ENCODE results near the gene ZNHIT6. TPM values are rescaled to one million over a fixed set of nuclear protein-coding genes. Genes with fewer than 3 reads are reported as not detected.
A peak's percentile ranks its signal among the peaks of the same experiment; 100 is the strongest.
"Not testable (repeated sequence)": the region's sequence is repeated elsewhere in the genome, so short reads cannot be mapped to it uniquely, and the experiment has no call there.

Gene ZNHIT6, protein sequence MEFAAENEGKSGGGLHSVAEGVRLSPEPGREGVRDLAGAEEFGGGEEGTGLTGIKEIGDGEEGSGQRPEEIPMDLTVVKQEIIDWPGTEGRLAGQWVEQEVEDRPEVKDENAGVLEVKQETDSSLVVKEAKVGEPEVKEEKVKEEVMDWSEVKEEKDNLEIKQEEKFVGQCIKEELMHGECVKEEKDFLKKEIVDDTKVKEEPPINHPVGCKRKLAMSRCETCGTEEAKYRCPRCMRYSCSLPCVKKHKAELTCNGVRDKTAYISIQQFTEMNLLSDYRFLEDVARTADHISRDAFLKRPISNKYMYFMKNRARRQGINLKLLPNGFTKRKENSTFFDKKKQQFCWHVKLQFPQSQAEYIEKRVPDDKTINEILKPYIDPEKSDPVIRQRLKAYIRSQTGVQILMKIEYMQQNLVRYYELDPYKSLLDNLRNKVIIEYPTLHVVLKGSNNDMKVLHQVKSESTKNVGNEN
- 10 to 100 TPM; 16.7 to 17.9 TPM for total RNA-seq

DNA sequence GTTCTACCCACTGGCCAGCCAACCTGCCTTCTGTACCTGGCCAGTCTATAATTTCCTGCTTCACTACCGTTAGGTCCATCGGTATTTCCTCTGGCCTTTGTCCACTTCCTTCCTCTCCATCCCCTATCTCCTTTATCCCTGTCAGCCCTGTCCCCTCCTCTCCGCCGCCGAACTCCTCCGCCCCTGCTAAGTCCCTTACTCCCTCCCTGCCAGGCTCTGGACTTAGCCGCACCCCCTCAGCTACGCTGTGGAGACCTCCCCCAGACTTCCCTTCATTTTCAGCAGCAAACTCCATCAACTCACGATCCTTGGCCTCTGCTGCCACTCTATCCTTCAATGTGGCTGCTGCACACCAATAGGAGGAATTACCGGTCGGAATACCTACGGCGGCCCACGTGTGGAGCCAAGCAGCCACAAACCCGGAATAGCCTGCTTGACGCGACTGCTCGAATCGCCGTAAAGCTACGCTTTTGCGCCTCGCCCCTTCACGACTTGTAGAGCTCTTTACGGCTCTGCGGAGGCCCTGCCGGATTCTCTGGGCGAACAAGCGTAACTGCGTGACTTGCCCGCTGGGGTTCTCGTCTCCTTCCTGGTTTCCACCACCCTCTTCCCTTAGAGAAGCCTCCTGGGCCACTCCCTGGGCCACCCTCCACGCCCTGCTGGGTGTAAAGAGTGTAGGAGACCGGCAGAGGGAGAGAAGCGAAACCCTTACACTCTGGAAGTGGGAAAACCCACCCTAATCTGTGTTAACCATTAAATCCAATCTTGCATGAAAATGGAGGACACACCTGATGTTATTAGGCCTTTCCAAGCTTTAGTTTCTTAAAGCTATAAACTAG lies at the start of gene ZNHIT6:
Gene ZNHIT6 (minus strand): TSS at position 444 of the 839 bp plus-strand sequence. CDS start 149 bp downstream, at position 295.
- H3K27ac Mint-ChIP-seq, result no peak within 1 kb of the TSS
- ATAC-seq (peak; percentile 92), DNase-seq (peak; percentile 92)
- H3K4me1 Mint-ChIP-seq (ENCODE audit: low read depth), result peaks cover 22% of the 10 kb centered on the region
- peaks cover 24% of the 10 kb centered on the region for H3K36me3 Mint-ChIP-seq (ENCODE audit: low read depth)
- CTCF ChIA-PET, result interaction anchor here (0.7 to 1.5 kb wide), 9 partner anchors 9 to 453 kb away, joined by 3 to 8 read pairs (median 4); no protein-coding TSS in a partner anchor
- H3K4me3 Mint-ChIP-seq, result no peak within 1 kb of the TSS
- H3K9me3 Mint-ChIP-seq (ENCODE audit: insufficient read depth), result peaks cover 8% of the 10 kb centered on the region
- POLR2A ChIA-PET, result interaction anchor here (0.6 to 1.0 kb wide), 4 partner anchors 10 to 410 kb away, joined by 3 to 5 read pairs (median 4); no protein-coding TSS in a partner anchor
- no peaks in the 10 kb centered on the region for H3K27me3 Mint-ChIP-seq (ENCODE audit: low read depth)

DNA sequence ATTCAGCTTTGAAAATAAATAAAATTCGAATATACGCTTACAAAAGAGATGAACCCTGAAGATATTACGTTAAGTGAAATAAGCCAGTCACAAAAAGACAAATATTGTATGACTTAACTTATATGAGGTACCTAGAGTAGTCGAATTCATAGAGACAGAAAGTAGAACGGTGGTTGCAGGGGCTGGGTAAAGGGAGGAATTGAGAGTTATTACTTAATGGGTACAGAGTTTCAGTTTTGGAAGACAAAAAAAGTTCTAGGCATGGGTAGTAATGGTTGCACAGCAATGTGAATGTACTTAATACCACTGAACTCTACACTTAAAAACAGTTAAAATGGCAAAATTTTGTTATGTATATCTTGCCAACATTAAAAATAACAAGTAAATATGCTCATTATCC lies 48.6 kb upstream of the ZNHIT6 start:
- no peak for ATAC-seq
- Mint-ChIP-seq H3K4me3 (no peak overlapping the region), H3K4me1 (ENCODE audit: low read depth) (no peaks in the 10 kb centered on the region), H3K9me3 (ENCODE audit: insufficient read depth) (no peaks in the 10 kb centered on the region), H3K27me3 (ENCODE audit: low read depth) (no peaks in the 10 kb centered on the region), H3K36me3 (ENCODE audit: low read depth) (no peaks in the 10 kb centered on the region), H3K27ac (no peak overlapping the region)
- CTCF ChIA-PET, result no interaction called here
- no peak for DNase-seq
- POLR2A ChIA-PET, result no interaction called here

DNA sequence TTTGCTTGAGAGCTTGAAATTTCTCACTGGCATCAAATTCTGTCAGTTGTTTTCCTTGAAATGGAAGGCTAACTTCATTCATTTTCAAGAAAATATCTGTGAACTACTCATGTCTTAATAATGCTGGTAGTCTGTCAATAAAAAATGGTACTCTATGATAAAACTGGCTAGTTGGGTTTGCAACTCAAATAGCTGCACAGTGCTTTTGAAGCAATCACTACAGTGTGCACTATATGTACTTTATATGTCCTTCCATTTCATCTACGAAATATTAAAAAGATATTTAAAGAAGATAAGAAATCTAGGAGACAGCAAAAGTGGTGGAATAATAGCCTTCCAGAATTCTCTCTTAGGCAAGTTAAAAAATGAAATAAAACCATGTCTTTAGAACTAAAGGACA lies 39.9 kb upstream of the ZNHIT6 start:
- Mint-ChIP-seq H3K4me1 (ENCODE audit: low read depth) (no peaks in the 10 kb centered on the region), H3K4me3 (no peak overlapping the region), H3K27ac (no peak overlapping the region), H3K27me3 (ENCODE audit: low read depth) (no peaks in the 10 kb centered on the region), H3K9me3 (ENCODE audit: insufficient read depth) (no peaks in the 10 kb centered on the region), H3K36me3 (ENCODE audit: low read depth) (no peaks in the 10 kb centered on the region)
- ATAC-seq (no peak), DNase-seq (no peak)
- ChIA-PET CTCF (no interaction called here), POLR2A (no interaction called here)

DNA sequence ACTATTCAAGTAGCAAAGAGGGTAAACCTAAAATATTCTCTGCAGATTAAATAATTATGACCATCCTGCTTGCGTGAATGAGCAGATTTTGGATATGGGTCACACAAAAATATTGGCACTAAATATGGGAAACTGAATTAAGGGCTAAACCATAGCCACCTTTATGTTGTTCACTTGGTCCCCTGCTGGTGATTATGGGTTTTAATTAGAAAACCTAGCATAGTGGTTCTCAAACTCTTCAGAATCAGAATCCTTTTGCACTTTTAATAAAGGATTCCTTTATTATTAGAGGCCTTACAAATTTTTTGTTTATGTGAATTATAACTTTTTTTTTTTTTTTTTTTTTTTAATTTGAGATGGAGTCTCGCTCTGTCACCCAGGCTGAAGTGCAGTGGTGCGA lies 38.5 kb upstream of the ZNHIT6 start:
- POLR2A ChIA-PET, result no interaction called here
- no peaks in the 10 kb centered on the region for H3K4me1 Mint-ChIP-seq (ENCODE audit: low read depth)
- H3K4me3 Mint-ChIP-seq, result no peak overlapping the region
- DNase-seq, result no peak
- H3K36me3 Mint-ChIP-seq (ENCODE audit: low read depth), result no peaks in the 10 kb centered on the region
- no peaks in the 10 kb centered on the region for H3K9me3 Mint-ChIP-seq (ENCODE audit: insufficient read depth)
- no peak for ATAC-seq
- H3K27ac Mint-ChIP-seq, result no peak overlapping the region
- no peaks in the 10 kb centered on the region for H3K27me3 Mint-ChIP-seq (ENCODE audit: low read depth)
- CTCF ChIA-PET, result no interaction called here

DNA sequence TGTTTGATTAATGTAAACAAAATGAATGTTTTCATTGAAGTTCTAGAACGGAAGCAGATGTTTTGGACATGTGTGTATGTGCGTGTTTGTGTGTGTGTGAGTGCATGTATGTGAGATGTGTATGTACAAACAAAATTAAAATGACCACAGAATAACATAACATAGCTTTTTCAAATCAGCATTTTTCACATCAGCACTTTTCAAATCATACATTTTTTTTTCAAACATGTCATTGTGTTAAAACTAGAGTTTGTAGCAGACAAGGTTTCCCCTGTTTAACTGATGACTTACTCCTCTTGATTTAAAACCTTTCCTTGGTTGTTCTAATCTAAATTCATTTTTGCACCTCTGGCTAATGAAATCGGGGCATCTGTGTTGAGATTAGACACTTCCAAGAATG lies 35.6 kb upstream of the ZNHIT6 start:
- POLR2A ChIA-PET, result no interaction called here
- CTCF ChIA-PET, result no interaction called here
- Mint-ChIP-seq H3K4me3 (no peak overlapping the region), H3K4me1 (ENCODE audit: low read depth) (no peaks in the 10 kb centered on the region), H3K27ac (no peak overlapping the region), H3K9me3 (ENCODE audit: insufficient read depth) (no peaks in the 10 kb centered on the region), H3K36me3 (ENCODE audit: low read depth) (no peaks in the 10 kb centered on the region), H3K27me3 (ENCODE audit: low read depth) (peaks cover 3% of the 10 kb centered on the region)
- no peak for DNase-seq
- no peak for ATAC-seq

DNA sequence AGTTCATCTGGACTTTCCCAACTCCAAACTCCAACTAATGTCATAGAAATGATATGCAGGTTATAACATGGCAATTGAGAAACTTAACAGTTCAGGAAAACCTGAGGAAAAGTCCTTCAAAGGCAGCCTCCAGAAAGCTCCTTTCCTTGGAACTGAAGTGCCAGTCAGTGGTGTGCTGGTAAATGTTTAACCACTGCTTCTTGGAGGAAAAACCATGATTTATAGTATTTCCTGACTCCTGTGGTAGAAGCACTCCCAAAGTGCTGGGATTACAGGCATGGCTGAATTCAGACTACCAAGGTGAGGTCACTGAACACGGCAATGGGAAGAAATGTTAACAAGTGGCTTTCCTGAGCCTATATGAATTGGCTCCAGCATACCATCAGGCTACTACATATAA lies 26.7 kb upstream of the ZNHIT6 start:
- CTCF ChIA-PET, result no interaction called here
- Mint-ChIP-seq H3K27me3 (ENCODE audit: low read depth) (peaks cover 5% of the 10 kb centered on the region), H3K9me3 (ENCODE audit: insufficient read depth) (no peaks in the 10 kb centered on the region), H3K4me1 (ENCODE audit: low read depth) (no peaks in the 10 kb centered on the region), H3K36me3 (ENCODE audit: low read depth) (no peaks in the 10 kb centered on the region), H3K27ac (no peak overlapping the region), H3K4me3 (no peak overlapping the region)
- no peak for DNase-seq
- no peak for ATAC-seq
- POLR2A ChIA-PET, result no interaction called here

DNA sequence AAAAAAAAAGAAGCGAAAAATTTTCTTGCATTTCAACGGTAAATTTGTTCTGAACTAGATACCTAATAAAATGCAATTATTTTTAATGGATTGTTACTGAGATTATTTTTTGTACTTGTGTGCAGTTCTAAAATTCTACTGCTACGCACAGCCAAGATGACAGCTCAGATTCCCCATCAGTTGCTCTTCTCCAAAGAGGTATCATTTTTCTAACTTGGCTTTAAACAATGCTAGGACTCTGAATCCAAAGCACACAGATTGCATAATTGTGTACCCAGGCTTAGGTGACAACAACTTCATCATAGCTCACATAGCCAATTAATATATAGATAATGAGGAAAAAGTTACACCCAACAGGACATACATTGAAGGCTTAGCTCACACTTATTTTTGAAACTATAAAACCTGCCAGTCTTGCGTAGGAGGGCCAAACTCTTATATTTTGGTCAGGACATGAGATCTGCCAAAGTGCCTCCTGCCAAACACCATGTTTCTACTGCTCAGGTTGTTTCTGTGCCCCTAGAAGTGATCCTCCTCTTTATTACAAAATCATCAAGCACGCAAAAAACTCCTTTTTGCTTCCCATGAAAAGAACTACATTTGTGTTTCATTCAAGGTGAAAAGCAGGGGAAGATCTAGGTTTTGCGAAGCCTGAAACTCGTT lies 10.6 kb upstream of the ZNHIT6 start:
- peaks cover 5% of the 10 kb centered on the region for H3K4me1 Mint-ChIP-seq (ENCODE audit: low read depth)
- H3K27ac Mint-ChIP-seq, result no peak overlapping the region
- DNase-seq (no peak), ATAC-seq (no peak)
- no peaks in the 10 kb centered on the region for H3K27me3 Mint-ChIP-seq (ENCODE audit: low read depth)
- no peaks in the 10 kb centered on the region for H3K36me3 Mint-ChIP-seq (ENCODE audit: low read depth)
- ChIA-PET CTCF (no interaction called here), POLR2A (no interaction called here)
- no peak overlapping the region for H3K4me3 Mint-ChIP-seq
- peaks cover 9% of the 10 kb centered on the region for H3K9me3 Mint-ChIP-seq (ENCODE audit: insufficient read depth)

DNA sequence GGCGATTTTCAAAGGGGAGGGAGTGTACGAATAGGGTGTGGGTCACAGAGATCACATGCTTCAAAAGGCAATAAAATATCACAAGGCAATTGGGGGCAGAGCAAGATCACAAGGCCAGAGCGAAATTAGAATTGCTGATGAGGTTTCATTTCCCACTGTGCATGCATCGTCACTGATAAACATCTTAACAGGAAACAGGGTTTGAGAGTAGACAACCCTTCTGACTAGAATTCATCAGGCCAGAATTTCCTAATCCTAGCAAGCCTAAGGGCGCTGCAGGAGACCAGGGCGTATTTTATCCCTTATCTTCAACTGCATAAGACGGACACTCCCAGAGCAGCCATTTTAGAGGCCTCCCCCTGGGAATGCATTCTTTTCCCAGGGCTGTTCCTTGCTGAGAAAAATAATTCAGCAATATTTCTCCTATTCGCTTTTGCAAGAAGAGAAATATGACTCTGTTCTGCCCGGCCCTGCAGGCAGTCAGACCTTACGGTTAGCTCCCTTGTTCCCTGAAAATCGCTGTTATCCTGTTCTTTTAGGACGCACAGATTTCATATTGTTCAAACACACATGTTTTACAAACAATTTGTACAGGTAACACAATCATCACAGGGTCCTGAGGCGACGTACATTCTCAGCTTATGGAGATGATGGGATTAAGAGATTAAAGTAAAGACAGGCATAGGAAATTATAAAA lies 6.3 kb upstream of the ZNHIT6 start:
- H3K27ac Mint-ChIP-seq; DNase-seq; H3K27me3 Mint-ChIP-seq (ENCODE audit: low read depth); ATAC-seq; CTCF ChIA-PET; H3K4me3 Mint-ChIP-seq; POLR2A ChIA-PET; H3K4me1 Mint-ChIP-seq (ENCODE audit: low read depth); H3K36me3 Mint-ChIP-seq (ENCODE audit: low read depth): not testable (repeated sequence)
- H3K9me3 Mint-ChIP-seq (ENCODE audit: insufficient read depth), result peaks cover 13% of the 10 kb centered on the region

DNA sequence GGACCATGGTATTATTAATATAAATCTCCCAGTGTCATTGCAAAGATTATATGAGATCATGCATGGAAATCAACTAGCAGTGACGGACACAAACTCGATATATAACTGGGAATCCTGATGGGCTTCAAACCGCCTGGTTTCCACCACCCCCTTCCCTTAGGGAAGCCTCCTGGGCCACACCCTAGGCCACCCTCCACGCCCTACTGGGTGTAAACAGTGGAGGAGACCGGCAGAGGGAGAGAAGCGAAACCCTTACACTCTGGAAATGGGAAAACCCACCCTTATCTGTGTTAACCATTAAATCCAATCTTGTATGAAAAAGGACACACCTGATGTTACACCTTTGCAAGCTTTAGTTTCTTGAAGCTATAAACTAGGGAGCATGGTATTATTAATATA lies 595 bp upstream of the ZNHIT6 start:
- Mint-ChIP-seq H3K27ac (no peak overlapping the region), H3K4me1 (ENCODE audit: low read depth) (peaks cover 16% of the 10 kb centered on the region), H3K4me3 (no peak overlapping the region), H3K27me3 (ENCODE audit: low read depth) (no peaks in the 10 kb centered on the region), H3K36me3 (ENCODE audit: low read depth) (peaks cover 19% of the 10 kb centered on the region), H3K9me3 (ENCODE audit: insufficient read depth) (peaks cover 8% of the 10 kb centered on the region)
- DNase-seq, result no peak
- ChIA-PET POLR2A (interaction anchor here (0.6 to 1.0 kb wide), 4 partner anchors 11 to 411 kb away, joined by 3 to 5 read pairs (median 4); no protein-coding TSS in a partner anchor), CTCF (interaction anchor here (1.0 to 1.5 kb wide), 8 partner anchors 9 to 454 kb away, joined by 3 to 8 read pairs (median 4); no protein-coding TSS in a partner anchor)
- ATAC-seq, result no peak

DNA sequence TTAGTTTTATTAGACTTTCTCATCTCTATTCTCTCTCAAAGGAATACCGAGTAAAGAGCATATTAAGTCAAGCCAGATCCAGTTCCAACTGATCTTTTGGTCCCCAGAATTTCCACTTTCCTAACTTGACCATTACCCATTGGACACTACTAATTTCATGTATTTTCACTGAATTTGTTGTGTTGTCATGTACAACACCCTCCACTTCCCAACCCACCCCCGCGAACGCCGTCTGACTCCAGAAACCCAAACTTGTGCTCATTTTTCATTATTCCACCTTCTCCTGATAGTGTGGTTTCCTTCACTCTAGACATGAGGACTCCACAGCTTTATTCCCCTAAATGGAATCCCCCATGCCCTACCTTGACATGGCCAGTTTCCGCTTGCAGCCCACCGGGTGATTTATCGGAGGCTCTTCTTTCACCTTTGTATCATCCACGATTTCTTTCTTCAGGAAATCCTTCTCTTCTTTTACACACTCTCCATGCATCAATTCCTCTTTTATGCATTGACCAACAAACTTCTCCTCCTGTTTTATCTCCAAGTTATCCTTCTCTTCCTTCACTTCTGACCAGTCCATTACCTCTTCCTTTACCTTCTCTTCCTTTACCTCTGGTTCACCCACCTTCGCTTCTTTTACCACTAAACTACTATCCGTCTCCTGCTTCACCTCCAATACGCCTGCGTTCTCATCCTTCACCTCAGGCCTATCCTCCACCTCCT lies 805 bp downstream of the ZNHIT6 start:
- no peak overlapping the region for H3K4me3 Mint-ChIP-seq
- H3K9me3 Mint-ChIP-seq (ENCODE audit: insufficient read depth), result peaks cover 8% of the 10 kb centered on the region
- CTCF ChIA-PET, result interaction anchor here (1.0 to 1.2 kb wide), 2 partner anchors 15 to 311 kb away, joined by 3 to 4 read pairs; no protein-coding TSS in a partner anchor
- H3K27me3 Mint-ChIP-seq (ENCODE audit: low read depth), result no peaks in the 10 kb centered on the region
- H3K27ac Mint-ChIP-seq, result no peak overlapping the region
- ATAC-seq (no peak), DNase-seq (no peak)
- H3K36me3 Mint-ChIP-seq (ENCODE audit: low read depth), result peaks cover 27% of the 10 kb centered on the region
- POLR2A ChIA-PET, result no interaction called here
- H3K4me1 Mint-ChIP-seq (ENCODE audit: low read depth), result peaks cover 24% of the 10 kb centered on the region

DNA sequence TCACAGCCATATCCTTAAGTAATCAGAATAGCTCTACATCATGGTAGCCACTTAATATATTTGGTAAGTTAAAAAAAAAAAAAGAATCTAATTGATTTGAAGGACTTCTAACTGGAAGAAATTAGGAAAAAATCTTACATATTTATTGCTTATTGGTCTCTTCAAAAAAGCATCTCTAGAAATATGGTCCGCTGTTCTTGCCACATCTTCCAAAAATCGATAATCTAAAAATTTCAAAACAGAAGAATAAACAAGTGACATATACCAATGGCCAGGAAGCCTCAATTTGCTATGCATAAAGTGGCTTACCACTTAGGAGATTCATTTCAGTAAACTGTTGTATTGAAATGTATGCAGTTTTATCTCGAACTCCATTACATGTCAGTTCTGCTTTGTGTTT lies 2.3 kb downstream of the ZNHIT6 start:
- peaks cover 36% of the 10 kb centered on the region for H3K36me3 Mint-ChIP-seq (ENCODE audit: low read depth)
- H3K9me3 Mint-ChIP-seq (ENCODE audit: insufficient read depth), result peaks cover 4% of the 10 kb centered on the region
- ChIA-PET POLR2A (no interaction called here), CTCF (interaction anchor here (1.5 kb wide), 1 partner anchor 13 kb away, joined by 4 read pairs; no protein-coding TSS in a partner anchor)
- no peak for ATAC-seq
- peaks cover 27% of the 10 kb centered on the region for H3K4me1 Mint-ChIP-seq (ENCODE audit: low read depth)
- H3K4me3 Mint-ChIP-seq, result peak overlapping the region; percentile 16
- no peak overlapping the region for H3K27ac Mint-ChIP-seq
- no peaks in the 10 kb centered on the region for H3K27me3 Mint-ChIP-seq (ENCODE audit: low read depth)
- no peak for DNase-seq
